Heart left ventricle (tissue), 13 donors: ENCODE measurements around the gene SUGCT.

Source experiments
- POLR2A ChIP-seq, 2 donors: fragments of 450-650 bp; IDR thresholded peaks; one replicate each; pipeline ENCODE4 v1.6.1; 2017; ENCODE audit warnings: antibody characterized with exemption in 2 of 2, mild to moderate bottlenecking in 2 of 2, moderate library complexity in 2 of 2
- TF ChIP-seq, protein P1 (sequence below), 12 donors: fragments of 200-600 bp; sonication (generic) in 4 of 12; IDR thresholded peaks; one replicate each; pipeline versions ENCODE4 v1.5.0 to v1.8.0; 2018 to 2022; ENCODE audit warnings: antibody characterized with exemption in 12 of 12, mild to moderate bottlenecking in 5 of 12
- donor health status: ischemic (EF 13 %, LVEDD 7.1; RV severe dilation, severe dysfunction).
- donor health status: DM: no; HTN: yes; CAD: no.
- donor health status: DM: no; HTN: no; CAD: no.
- donor health status: ischemic (EF 25% LVEDD 6.9; RV normal size, moderate dysfunction).
- donor health status: ischemic (EF 25% LVEDD 5.7; RV mildly dilated, moderate dysfunction).
- donor health status: ischemic (EF 35%, LVEDD 5.7; RV mildly dilated, moderate dysfunction).
- donor health status: nonischemic (EF 11% LVEDD 7.7; RV severe dilation, severe dysfunction).
- donor health status: DM: yes; HTN: yes; CAD: no.
- donor health status: PGD.
- donor health status: ischemic (EF 29% LVEDD 5.4; RV normal size, mild dysfunction).
- donor health status: nonischemic (EF 23%, LVEDD 6.1; RV moderate dilation, normal function).

DNA sequence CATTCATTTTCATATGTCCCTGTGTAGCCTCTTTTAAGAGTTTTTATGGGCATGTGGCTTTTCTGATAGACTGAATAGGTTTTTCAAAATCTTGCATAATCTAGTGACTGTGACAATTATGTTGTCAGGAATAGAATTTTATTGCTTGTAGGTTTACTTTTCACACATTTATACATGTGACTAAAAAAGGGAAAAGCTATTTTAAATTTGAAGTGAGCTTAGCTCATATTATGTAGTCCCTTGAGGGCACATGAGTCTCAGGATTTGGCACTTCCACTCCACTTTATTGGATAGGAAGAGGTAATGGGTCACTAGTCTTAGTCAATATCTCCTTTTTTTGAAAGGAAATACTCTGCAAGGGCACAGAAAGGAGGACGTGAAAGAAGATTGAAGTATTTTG is 247.3 kb downstream of the SUGCT start:
- TF ChIP-seq POLR2A (IDR thresholded peaks at IDR 0.05): no peak
- TF ChIP-seq, protein P1, sequence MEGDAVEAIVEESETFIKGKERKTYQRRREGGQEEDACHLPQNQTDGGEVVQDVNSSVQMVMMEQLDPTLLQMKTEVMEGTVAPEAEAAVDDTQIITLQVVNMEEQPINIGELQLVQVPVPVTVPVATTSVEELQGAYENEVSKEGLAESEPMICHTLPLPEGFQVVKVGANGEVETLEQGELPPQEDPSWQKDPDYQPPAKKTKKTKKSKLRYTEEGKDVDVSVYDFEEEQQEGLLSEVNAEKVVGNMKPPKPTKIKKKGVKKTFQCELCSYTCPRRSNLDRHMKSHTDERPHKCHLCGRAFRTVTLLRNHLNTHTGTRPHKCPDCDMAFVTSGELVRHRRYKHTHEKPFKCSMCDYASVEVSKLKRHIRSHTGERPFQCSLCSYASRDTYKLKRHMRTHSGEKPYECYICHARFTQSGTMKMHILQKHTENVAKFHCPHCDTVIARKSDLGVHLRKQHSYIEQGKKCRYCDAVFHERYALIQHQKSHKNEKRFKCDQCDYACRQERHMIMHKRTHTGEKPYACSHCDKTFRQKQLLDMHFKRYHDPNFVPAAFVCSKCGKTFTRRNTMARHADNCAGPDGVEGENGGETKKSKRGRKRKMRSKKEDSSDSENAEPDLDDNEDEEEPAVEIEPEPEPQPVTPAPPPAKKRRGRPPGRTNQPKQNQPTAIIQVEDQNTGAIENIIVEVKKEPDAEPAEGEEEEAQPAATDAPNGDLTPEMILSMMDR (IDR thresholded peaks at IDR 0.05): no peak
